A549 treated with AZD9567 at 1 μM for 4 hours (cell line): Measurements from ENCODE around the gene ANKRD13A. TPM values are rescaled to one million over a fixed set of nuclear protein-coding genes. Genes with fewer than 3 reads are reported as not detected.

Experiments used
- total RNA-seq: library from RNA; stranded (reverse); fragments of 200-300 nt; extraction: Qiagen RNA extraction; gene quantifications from 5 replicates; pipeline ENCODE4 v1.2.3, GENCODE V29; 2022; ENCODE audit not compliant: insufficient read depth

Gene ANKRD13A
- 14.0 to 27.9 TPM (median 18.2 TPM) in 5 replicates for total RNA-seq

GRCh38 chr12:109998904-109999648, at the start of gene ANKRD13A:
ANKRD13A (plus strand) TSS chr12:109999430; CDS start chr12:109999689, 259 bp downstream.

GRCh38 chr12:109995686-109996482, 3.3 kb upstream of the ANKRD13A start, which contains the start of gene GIT2:
GIT2 (minus strand) TSS chr12:109996368; CDS start chr12:109996224, 144 bp downstream.

GRCh38 chr12:110048242-110049027, 49.2 kb downstream of the ANKRD13A start, which contains the start of gene C12orf76:
C12orf76 (minus strand) TSS chr12:110048522; CDS start chr12:110048495, 27 bp downstream.

Other genes starting within 250 kb of the ANKRD13A start
- 0.03 to 0.07 TPM (median 0.06 TPM) in 4 of 5 replicates, not detected in the other for gene TRPV4, start 166.0 kb upstream of the ANKRD13A start, total RNA-seq
- gene GLTP, start 118.9 kb upstream of the ANKRD13A start, total RNA-seq: 18.0 to 32.5 TPM (median 19.1 TPM) in 5 replicates
- gene TCHP, start 99.2 kb upstream of the ANKRD13A start, total RNA-seq: 15.0 to 18.5 TPM (median 16.6 TPM) in 5 replicates
- gene GIT2, start 3.1 kb upstream of the ANKRD13A start, total RNA-seq: 18.1 to 21.9 TPM (median 21.2 TPM) in 5 replicates
- 4.0 to 8.8 TPM (median 7.1 TPM) in 5 replicates for gene C12orf76, start 49.1 kb downstream of the ANKRD13A start, total RNA-seq
- 12.5 to 19.0 TPM (median 16.3 TPM) in 5 replicates for gene IFT81, start 124.9 kb downstream of the ANKRD13A start, total RNA-seq